Measurements from ENCODE around the gene HYDIN. TPM values are rescaled to one million over a fixed set of nuclear protein-coding genes. Genes with fewer than 3 reads are reported as not detected.

The HYDIN gene
- total RNA-seq, 2 experiments from 2014 or later: not detected

DNA sequence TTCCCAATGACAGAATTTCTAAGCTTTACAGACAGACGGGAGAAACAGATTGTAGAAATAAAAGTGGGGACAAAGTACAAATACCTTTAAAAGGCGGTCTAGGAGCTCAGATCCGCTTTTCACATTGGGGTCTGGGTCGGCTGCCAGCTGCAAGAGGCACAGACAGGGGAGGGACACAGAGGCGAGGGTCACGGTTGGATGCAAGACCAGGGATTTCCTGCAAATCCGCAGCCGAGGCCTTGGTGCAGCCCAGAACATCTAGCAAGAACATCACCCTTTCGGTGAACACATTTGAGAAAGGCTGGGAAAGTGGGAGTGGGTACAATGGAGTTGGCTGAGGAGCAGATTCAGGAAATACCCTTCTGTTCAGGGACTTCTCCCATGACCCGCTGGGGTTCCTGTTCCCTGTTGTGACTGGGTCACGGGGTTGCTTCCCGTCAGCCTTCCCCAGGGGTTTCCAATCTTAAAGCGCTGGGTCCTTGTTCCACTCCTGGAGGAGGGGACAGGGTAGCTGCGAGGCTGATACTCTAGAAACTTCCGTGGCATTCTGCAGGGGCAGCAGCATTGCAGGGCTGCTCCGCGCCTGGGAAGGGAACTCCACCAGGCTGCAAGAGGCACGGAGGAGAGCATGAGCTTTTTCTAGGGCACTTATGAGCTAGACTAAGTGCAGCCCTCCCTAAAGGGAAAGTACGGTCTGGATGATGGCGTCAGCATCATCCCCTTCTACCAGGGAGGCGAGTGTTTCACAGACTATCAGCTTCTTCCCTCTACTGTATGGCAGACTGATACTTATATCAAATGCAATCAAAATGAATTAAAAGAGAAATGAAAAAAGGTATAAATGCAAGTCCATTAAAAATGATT is 445.6 kb downstream of the HYDIN start:
- intact Hi-C loops (cut with micrococcal nuclease; ENCODE audit: unreplicated experiment): no loop called here
- TF ChIP-seq EZH2phosphoT487 (IDR thresholded peaks at IDR 0.05; ENCODE audit: borderline replicate concordance, low read depth, low read length): no peak

DNA sequence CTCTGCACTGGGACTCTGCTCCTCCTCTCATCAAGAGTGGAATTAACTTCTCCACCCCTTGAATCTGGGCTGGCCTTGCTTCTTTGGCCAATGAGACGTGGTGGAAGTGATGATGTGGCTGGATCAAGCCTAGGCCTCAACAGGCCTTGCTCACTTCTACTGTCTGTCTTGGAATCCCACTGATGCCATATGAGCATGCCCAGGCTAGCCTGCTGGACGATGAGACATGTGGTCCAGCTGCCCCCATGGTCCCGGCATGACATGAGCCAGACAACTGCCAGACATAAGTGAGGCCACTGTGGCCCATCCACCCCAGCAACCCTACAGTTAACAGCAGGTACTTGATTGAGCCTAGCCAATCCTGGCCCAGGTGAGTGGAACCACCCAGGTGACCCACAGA is 448.3 kb downstream of the HYDIN start:
- Histone ChIP-seq H3K4me1 (ENCODE audit: insufficient read depth, low read length, poor library complexity, severe bottlenecking) (no peaks in the 10 kb centered on the region), H3K4me3 (ENCODE audit: low read depth, low read length, poor library complexity, severe bottlenecking) (no peak overlapping the region), H3K79me2 (ENCODE audit: insufficient read depth, low read depth, low read length) (no peaks in the 10 kb centered on the region), H4K20me1 (ENCODE audit: insufficient read depth, low read length) (no peaks in the 10 kb centered on the region), H3K4me2 (ENCODE audit: low read length) (no peak overlapping the region), H2AFZ (ENCODE audit: low read length) (no peak overlapping the region), H3K27ac (ENCODE audit: low read depth, low read length, poor library complexity, severe bottlenecking) (no peak overlapping the region), H3K9me3 (ENCODE audit: low read length) (peaks cover 5% of the 10 kb centered on the region; the same call in 1 of the 2 replicates), H3K9me2 (ENCODE audit: insufficient read depth, low read length) (no peaks in the 10 kb centered on the region), H3K36me3 (ENCODE audit: insufficient read depth, low read length) (peaks cover 98% of the 10 kb centered on the region)
- ChIA-PET POLR2A (no interaction called here), CTCF (ENCODE audit: unreplicated experiment) (no interaction called here)
- no peak for TF ChIP-seq EZH2phosphoT487 (IDR thresholded peaks at IDR 0.05; ENCODE audit: borderline replicate concordance, low read depth, low read length)
- TF ChIP-seq, protein P1, sequence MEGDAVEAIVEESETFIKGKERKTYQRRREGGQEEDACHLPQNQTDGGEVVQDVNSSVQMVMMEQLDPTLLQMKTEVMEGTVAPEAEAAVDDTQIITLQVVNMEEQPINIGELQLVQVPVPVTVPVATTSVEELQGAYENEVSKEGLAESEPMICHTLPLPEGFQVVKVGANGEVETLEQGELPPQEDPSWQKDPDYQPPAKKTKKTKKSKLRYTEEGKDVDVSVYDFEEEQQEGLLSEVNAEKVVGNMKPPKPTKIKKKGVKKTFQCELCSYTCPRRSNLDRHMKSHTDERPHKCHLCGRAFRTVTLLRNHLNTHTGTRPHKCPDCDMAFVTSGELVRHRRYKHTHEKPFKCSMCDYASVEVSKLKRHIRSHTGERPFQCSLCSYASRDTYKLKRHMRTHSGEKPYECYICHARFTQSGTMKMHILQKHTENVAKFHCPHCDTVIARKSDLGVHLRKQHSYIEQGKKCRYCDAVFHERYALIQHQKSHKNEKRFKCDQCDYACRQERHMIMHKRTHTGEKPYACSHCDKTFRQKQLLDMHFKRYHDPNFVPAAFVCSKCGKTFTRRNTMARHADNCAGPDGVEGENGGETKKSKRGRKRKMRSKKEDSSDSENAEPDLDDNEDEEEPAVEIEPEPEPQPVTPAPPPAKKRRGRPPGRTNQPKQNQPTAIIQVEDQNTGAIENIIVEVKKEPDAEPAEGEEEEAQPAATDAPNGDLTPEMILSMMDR (conservative IDR thresholded peaks at IDR 0.05; ENCODE audit: low read length): no peak
- intact Hi-C loops (cut with micrococcal nuclease; ENCODE audit: unreplicated experiment): no loop called here
- no TSS peak for BruUV-seq (replicated peaks)
- no peak for DNase-seq (ENCODE audit: low spot score)

More for the DNA sequence above, 445.6 kb downstream of the HYDIN start:
- no peak for DNase-seq (ENCODE audit: low spot score)
- Histone ChIP-seq H4K20me1 (ENCODE audit: insufficient read depth, low read length) (no peaks in the 10 kb centered on the region; the same call in 1 of the 2 replicates), H3K4me1 (ENCODE audit: insufficient read depth, low read length, poor library complexity, severe bottlenecking) (no peaks in the 10 kb centered on the region), H3K9me2 (ENCODE audit: insufficient read depth, low read length) (no peaks in the 10 kb centered on the region), H3K79me2 (ENCODE audit: insufficient read depth, low read depth, low read length) (no peaks in the 10 kb centered on the region), H3K9me3 (ENCODE audit: low read length) (peaks cover 5% of the 10 kb centered on the region; the same call in 1 of the 2 replicates), H3K4me2 (ENCODE audit: low read length) (no peak overlapping the region), H3K36me3 (ENCODE audit: insufficient read depth, low read length) (peaks cover 72% of the 10 kb centered on the region), H2AFZ (ENCODE audit: low read length) (no peak overlapping the region), H3K27ac (ENCODE audit: low read depth, low read length, poor library complexity, severe bottlenecking) (no peak overlapping the region), H3K4me3 (ENCODE audit: low read depth, low read length, poor library complexity, severe bottlenecking) (no peak overlapping the region)
- POLR2A ChIA-PET: interaction anchor here (0.7 to 1.6 kb wide), 2 partner anchors 15 to 25 kb away, joined by 3 to 4 read pairs; no protein-coding TSS in a partner anchor
- CTCF ChIA-PET (ENCODE audit: unreplicated experiment): interaction anchor here (0.9 kb wide), 1 partner anchor 13 kb away, joined by 4 read pairs; no protein-coding TSS in a partner anchor
- no TSS peak for BruUV-seq (replicated peaks)

DNA sequence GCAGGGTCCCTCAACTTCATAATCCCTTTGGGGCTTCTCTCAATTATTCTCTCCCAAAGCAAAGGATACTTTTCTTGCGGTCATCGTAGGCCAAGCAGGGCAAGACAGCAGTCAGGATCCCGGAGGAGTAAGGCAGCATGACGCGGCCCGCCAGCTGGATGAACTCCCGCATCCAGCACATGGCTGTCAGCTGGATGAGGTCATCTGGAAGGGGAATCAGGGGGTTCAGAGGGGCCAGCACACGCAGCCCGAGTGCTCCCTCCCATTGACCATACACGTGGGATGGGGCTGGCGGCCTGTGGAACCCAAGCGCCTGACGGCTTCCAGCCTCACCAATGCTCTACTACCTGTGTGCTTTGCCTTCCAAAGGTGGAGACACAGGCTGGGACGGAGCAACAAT is 448.7 kb downstream of the HYDIN start:
- H3K27ac ChIP-seq (ENCODE audit: low read depth, low read length, poor library complexity, severe bottlenecking): no peak overlapping the region
- H3K4me1 ChIP-seq (ENCODE audit: insufficient read depth, low read length, poor library complexity, severe bottlenecking): no peaks in the 10 kb centered on the region
- no peak for TF ChIP-seq EZH2phosphoT487 (IDR thresholded peaks at IDR 0.05; ENCODE audit: borderline replicate concordance, low read depth, low read length)
- TF ChIP-seq, protein P1 (conservative IDR thresholded peaks at IDR 0.05; ENCODE audit: low read length): no peak
- intact Hi-C loops (cut with micrococcal nuclease; ENCODE audit: unreplicated experiment): no loop called here
- H3K9me3 ChIP-seq (ENCODE audit: low read length): peaks cover 5% of the 10 kb centered on the region; the same call in 1 of the 2 replicates
- no peak overlapping the region for H3K4me2 ChIP-seq (ENCODE audit: low read length)
- H2AFZ ChIP-seq (ENCODE audit: low read length): no peak overlapping the region
- no peak for DNase-seq (ENCODE audit: low spot score)
- H3K9me2 ChIP-seq (ENCODE audit: insufficient read depth, low read length): no peaks in the 10 kb centered on the region
- H4K20me1 ChIP-seq (ENCODE audit: insufficient read depth, low read length): no peaks in the 10 kb centered on the region
- no TSS peak for BruUV-seq (replicated peaks)
- H3K4me3 ChIP-seq (ENCODE audit: low read depth, low read length, poor library complexity, severe bottlenecking): no peak overlapping the region
- ChIA-PET POLR2A (no interaction called here), CTCF (ENCODE audit: unreplicated experiment) (no interaction called here)
- H3K79me2 ChIP-seq (ENCODE audit: insufficient read depth, low read depth, low read length): no peaks in the 10 kb centered on the region
- H3K36me3 ChIP-seq (ENCODE audit: insufficient read depth, low read length): peaks cover 98% of the 10 kb centered on the region
